HG02981 (cell line): ENCODE results near the gene IGIP.
A peak's percentile ranks its signal among the peaks of the same experiment; 100 is the strongest.
"Not testable (repeated sequence)": the region's sequence is repeated elsewhere in the genome, so short reads cannot be mapped to it uniquely, and the experiment has no call there.

ENCODE experiments used
- ATAC-seq: cut with Tn5 transposase; IDR thresholded peaks from one replicate; pipeline ENCODE4 v1.9.1; 2021; ENCODE audit warnings: mild to moderate bottlenecking, moderate library complexity; ENCODE audit not compliant: unreplicated experiment

The IGIP gene

GRCh38 chr5:140140435-140140834, 14.7 kb downstream of the IGIP start:
- ATAC-seq, result no peak

- no peak for ATAC-seq
Measured at GRCh38 chr5:140141241-140141640, 15.5 kb downstream of the IGIP start.

GRCh38 chr5:140142246-140142645, 16.5 kb downstream of the IGIP start:
- no peak for ATAC-seq

- ATAC-seq, result no peak
Measured at GRCh38 chr5:140142856-140143255, 17.1 kb downstream of the IGIP start.

- ATAC-seq, result no peak
Measured at GRCh38 chr5:140143521-140144258, 18.0 kb downstream of the IGIP start.

GRCh38 chr5:140145256-140145655, 19.5 kb downstream of the IGIP start:
- no peak for ATAC-seq

GRCh38 chr5:140145818-140146522, 20.2 kb downstream of the IGIP start:
- ATAC-seq, result peak; percentile 45

GRCh38 chr5:140146523-140146842, 20.7 kb downstream of the IGIP start:
- ATAC-seq, result no peak

- no peak for ATAC-seq
Measured at GRCh38 chr5:140147460-140147859, 21.7 kb downstream of the IGIP start.

GRCh38 chr5:140148508-140148907, 22.8 kb downstream of the IGIP start:
- no peak for ATAC-seq

GRCh38 chr5:140150201-140150600, 24.5 kb downstream of the IGIP start:
- ATAC-seq, result no peak

- ATAC-seq, result no peak
Measured at GRCh38 chr5:140151144-140152021, 25.6 kb downstream of the IGIP start.

GRCh38 chr5:140152022-140152999, 26.6 kb downstream of the IGIP start:
- ATAC-seq, result no peak

- ATAC-seq, result no peak
Measured at GRCh38 chr5:140153255-140153654, 27.5 kb downstream of the IGIP start.

GRCh38 chr5:140153905-140154304, 28.2 kb downstream of the IGIP start:
- no peak for ATAC-seq

- ATAC-seq, result not testable (repeated sequence)
Measured at GRCh38 chr5:140154710-140155381, 29.1 kb downstream of the IGIP start.

- peak; percentile 95 for ATAC-seq
Measured at GRCh38 chr5:140157032-140157781, 31.5 kb downstream of the IGIP start.

- ATAC-seq, result no peak
Measured at GRCh38 chr5:140159014-140159927, 33.5 kb downstream of the IGIP start.
